Natural killer cell (primary cell): Measurements from ENCODE around the gene SPTSSB. TPM values are rescaled to one million over a fixed set of nuclear protein-coding genes. Genes with fewer than 3 reads are reported as not detected.

Experiments used
- ATAC-seq, 3 donors: fragments of 150-1000 bp in 2 of 3; fragments of 200-7000 bp in 1 of 3; cut with Tn5 transposase; 1 replicate in 1 of 3; 2 replicates in 2 of 3; pipeline ENCODE4 v1.10.0; 2021; ENCODE audit warnings: mild to moderate bottlenecking in 2 of 3, moderate library complexity in 2 of 3
- DNase-seq, 2 donors: peaks; one replicate each; pipeline versions ENCODE4 v3.0.0 to v3.0.0-alpha.2; 2013 to 2021; ENCODE audit warnings: mixed read lengths in 1 of 2
- H3K27ac ChIP-seq: one replicate; pipeline ENCODE4 v1.5.1; 2013; ENCODE audit warnings: mild to moderate bottlenecking, low read length
- H3K27me3 ChIP-seq: one replicate; pipeline ENCODE4 v1.6.1; 2013; ENCODE audit warnings: low read length; ENCODE audit not compliant: control insufficient read depth, insufficient read depth
- H3K36me3 ChIP-seq: one replicate; pipeline ENCODE4 v1.6.1; 2013; ENCODE audit warnings: low read length; ENCODE audit not compliant: control insufficient read depth, insufficient read depth
- H3K4me1 ChIP-seq: one replicate; pipeline ENCODE4 v1.6.1; 2013; ENCODE audit warnings: low read length; ENCODE audit not compliant: control insufficient read depth, insufficient read depth
- H3K4me3 ChIP-seq: one replicate; pipeline ENCODE4 v1.5.1; 2013; ENCODE audit warnings: low read length
- H3K9me3 ChIP-seq: one replicate; pipeline ENCODE4 v1.6.1; 2013; ENCODE audit warnings: low read length; ENCODE audit not compliant: control insufficient read depth, insufficient read depth
- H3K27ac Mint-ChIP-seq, 2 donors: one replicate each; pipeline ENCODE4 v1.8.0; 2022; ENCODE audit warnings: mild to moderate bottlenecking in 2 of 2, mixed read lengths in 2 of 2, moderate library complexity in 1 of 2
- H3K27me3 Mint-ChIP-seq, 2 donors: one replicate each; pipeline ENCODE4 v1.8.0; 2022; ENCODE audit warnings: low read depth in 2 of 2, mixed read lengths in 2 of 2
- H3K36me3 Mint-ChIP-seq: one replicate; pipeline ENCODE4 v1.8.0; 2022; ENCODE audit warnings: mixed read lengths
- H3K4me1 Mint-ChIP-seq, 2 donors: one replicate each; pipeline ENCODE4 v1.8.0; 2022; ENCODE audit warnings: mixed read lengths in 2 of 2
- H3K4me3 Mint-ChIP-seq: one replicate; pipeline ENCODE4 v1.8.0; 2022; ENCODE audit warnings: mild to moderate bottlenecking, moderate library complexity, mixed read lengths
- H3K9me3 Mint-ChIP-seq, 2 donors: one replicate each; pipeline ENCODE4 v1.8.0; 2022; ENCODE audit warnings: mixed read lengths in 2 of 2
- CTCF ChIP-seq: fragments of 200-600 bp; IDR thresholded peaks from one replicate; pipeline ENCODE4 v1.8.0; 2022; ENCODE audit warnings: antibody characterized with exemption
- WGBS: methylation state at CpG from one replicate; pipeline ENCODE4 v1.1.7; 2013; ENCODE audit warnings: missing lambda C conversion rate; ENCODE audit not compliant: insufficient coverage; 5-methylcytosine and 5-hydroxymethylcytosine counted together
- intact Hi-C: fragments of 100-400 bp; cut with micrococcal nuclease; formaldehyde crosslinking; loops from one replicate; pipeline ENCODE4 v1.14.2; 2022
- total RNA-seq, 4 donors: library from RNA; stranded (reverse); fragments of 120-200 nt in 1 of 4; gene quantifications; one replicate each; pipeline versions ENCODE4 v1.2.3 to v1.2.4, GENCODE V29; 2013 to 2022

The SPTSSB gene
- total RNA-seq, 3 donors from 2014 or later (not counting 1 experiment from before 2014, with no cell fraction given), result 7.3 to 14.1 (median 11.1) TPM

GRCh38 chr3:161405087-161405486, 33.8 kb upstream of the SPTSSB start:
- Histone ChIP-seq H3K4me1 (peaks cover 15% of the 10 kb centered on the region), H3K4me3 (no peak overlapping the region), H3K36me3 (no peaks in the 10 kb centered on the region), H3K9me3 (no peaks in the 10 kb centered on the region), H3K27ac (no peak overlapping the region), H3K27me3 (no peaks in the 10 kb centered on the region)
- H3K4me3 Mint-ChIP-seq, result no peak overlapping the region
- DNase-seq (no peak), ATAC-seq (no peak)
- peaks cover 16 to 18% of the 10 kb centered on the region in 2 donors for H3K4me1 Mint-ChIP-seq
- no peaks in the 10 kb centered on the region for H3K36me3 Mint-ChIP-seq
- no peaks in the 10 kb centered on the region for H3K9me3 Mint-ChIP-seq
- intact Hi-C loops, result loop anchor here (5.0 kb wide), 1 partner anchor 93 kb away; no protein-coding TSS in a partner anchor
- no peak for TF ChIP-seq CTCF
- WGBS, result 83% methylated on average over 1 of the region's 1 CpG
- no peak overlapping the region for H3K27ac Mint-ChIP-seq
- H3K27me3 Mint-ChIP-seq, result peaks cover 35 to 67% of the 10 kb centered on the region in 2 donors

- H3K4me1 Mint-ChIP-seq, result peaks cover 16 to 18% of the 10 kb centered on the region in 2 donors
- Histone ChIP-seq H3K27me3 (peaks cover 1% of the 10 kb centered on the region), H3K9me3 (no peaks in the 10 kb centered on the region), H3K4me1 (peaks cover 15% of the 10 kb centered on the region), H3K36me3 (no peaks in the 10 kb centered on the region), H3K27ac (no peak overlapping the region), H3K4me3 (no peak overlapping the region)
- H3K36me3 Mint-ChIP-seq, result no peaks in the 10 kb centered on the region
- H3K27ac Mint-ChIP-seq, result no peak overlapping the region
- intact Hi-C loops, result no loop called here
- DNase-seq, result no peak
- no peak for ATAC-seq
- no peaks in the 10 kb centered on the region for H3K9me3 Mint-ChIP-seq
- no peak overlapping the region for H3K4me3 Mint-ChIP-seq
- no peak for TF ChIP-seq CTCF
- peaks cover 47 to 72% of the 10 kb centered on the region in 2 donors for H3K27me3 Mint-ChIP-seq
Observed at GRCh38 chr3:161403251-161403650, 31.9 kb upstream of the SPTSSB start.

- H3K27ac ChIP-seq, result no peak overlapping the region
- H3K4me3 Mint-ChIP-seq, result no peak overlapping the region
- TF ChIP-seq CTCF, result no peak
- no peak for ATAC-seq
- peaks cover 65 to 91% of the 10 kb centered on the region in 2 donors for H3K27me3 Mint-ChIP-seq
- H3K27ac Mint-ChIP-seq, result no peak overlapping the region
- H3K27me3 ChIP-seq, result peaks cover 7% of the 10 kb centered on the region
- H3K9me3 ChIP-seq, result no peaks in the 10 kb centered on the region
- WGBS, result 100% methylated on average over 2 of the region's 2 CpGs
- no peak for DNase-seq
- H3K9me3 Mint-ChIP-seq, result no peaks in the 10 kb centered on the region
- peaks cover 15% of the 10 kb centered on the region for H3K36me3 Mint-ChIP-seq
- intact Hi-C loops, result no loop called here
- H3K4me1 Mint-ChIP-seq, result peaks cover 10 to 11% of the 10 kb centered on the region in 2 donors
- H3K36me3 ChIP-seq, result no peaks in the 10 kb centered on the region
- no peak overlapping the region for H3K4me3 ChIP-seq
- H3K4me1 ChIP-seq, result peaks cover 8% of the 10 kb centered on the region
Observed at GRCh38 chr3:161401389-161401788, 30.1 kb upstream of the SPTSSB start.

- Histone ChIP-seq H3K27me3 (peaks cover 7% of the 10 kb centered on the region), H3K27ac (no peak overlapping the region), H3K36me3 (no peaks in the 10 kb centered on the region), H3K4me3 (no peak overlapping the region), H3K4me1 (peaks cover 2% of the 10 kb centered on the region), H3K9me3 (no peaks in the 10 kb centered on the region)
- H3K9me3 Mint-ChIP-seq, result no peaks in the 10 kb centered on the region
- H3K27me3 Mint-ChIP-seq, result peaks cover 65 to 94% of the 10 kb centered on the region in 2 donors
- peaks cover 18% of the 10 kb centered on the region for H3K36me3 Mint-ChIP-seq
- no peak for ATAC-seq
- no peak overlapping the region for H3K4me3 Mint-ChIP-seq
- 79% methylated on average over 4 of the region's 4 CpGs for WGBS
- H3K27ac Mint-ChIP-seq, result no peak overlapping the region
- intact Hi-C loops, result no loop called here
- TF ChIP-seq CTCF, result no peak
- DNase-seq, result no peak
- H3K4me1 Mint-ChIP-seq, result peaks cover 4 to 8% of the 10 kb centered on the region in 2 donors
Observed at GRCh38 chr3:161400650-161401049, 29.3 kb upstream of the SPTSSB start.
